WERI-Rb-1 (cell line): ENCODE measurements around the gene NPNT.

ENCODE experiments used
- DNase-seq: peaks from one replicate; pipeline ENCODE4 v3.0.0-alpha.2; 2020
- H3K27ac ChIP-seq: fragments of 250-450 bp; sonication (Bioruptor Pico); 2 replicates; pipeline ENCODE4 v1.5.1; 2020; ENCODE audit warnings: mild to moderate bottlenecking, moderate library complexity
- H3K27me3 ChIP-seq: fragments of 250-450 bp; sonication (Bioruptor Pico); 2 replicates; pipeline ENCODE4 v1.5.1; 2021; ENCODE audit warnings: mild to moderate bottlenecking, low read depth, moderate library complexity; ENCODE audit not compliant: insufficient read depth, severe bottlenecking
- H3K36me3 ChIP-seq: fragments of 250-450 bp; sonication (Bioruptor Pico); 2 replicates; pipeline ENCODE4 v1.5.1; 2020; ENCODE audit warnings: mild to moderate bottlenecking, moderate library complexity
- H3K4me3 ChIP-seq: 2 replicates; pipeline ENCODE4 v1.5.1; 2011; ENCODE audit warnings: low read depth, mild to moderate bottlenecking, control low read depth, low read length
- H3K9me3 ChIP-seq: fragments of 250-450 bp; sonication (Bioruptor Pico); 2 replicates; pipeline ENCODE4 v1.5.1; 2021; ENCODE audit warnings: mild to moderate bottlenecking, moderate library complexity; ENCODE audit not compliant: severe bottlenecking
- TF ChIP-seq, protein P1 (sequence below): IDR thresholded peaks from 2 replicates; pipeline ENCODE4 v1.5.1; 2011; ENCODE audit warnings: low read depth, mild to moderate bottlenecking, control low read depth, inconsistent platforms, low read length

NPNT gene

DNA sequence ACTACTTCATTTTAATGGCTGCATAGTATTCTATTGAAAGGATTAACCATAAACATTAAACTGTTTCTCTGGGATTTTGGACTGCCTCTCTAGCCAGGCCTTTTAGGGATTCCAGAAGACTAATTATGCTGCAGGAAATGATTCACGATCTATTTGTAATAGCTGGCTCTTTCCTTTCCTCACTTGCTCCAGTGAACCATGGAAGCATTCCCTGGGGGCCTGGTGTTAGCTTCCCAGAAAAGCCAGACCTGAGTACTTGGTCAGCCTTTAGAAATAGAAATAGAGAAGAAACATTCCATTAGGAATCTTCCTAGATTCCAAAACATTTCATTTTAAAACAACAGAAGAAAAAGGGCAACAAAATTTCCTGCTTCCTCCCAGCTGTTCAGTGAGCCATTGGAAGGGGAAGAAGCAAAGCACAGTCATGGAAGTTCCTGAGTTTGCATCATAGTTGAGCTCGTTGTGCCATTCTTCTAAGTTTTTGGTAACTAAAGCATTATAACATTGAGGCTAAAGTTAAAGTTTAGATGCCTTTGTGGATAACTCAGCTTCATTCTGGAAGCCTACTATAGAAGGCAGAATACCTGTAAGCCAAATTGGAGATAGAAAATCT lies 83.5 kb downstream of the NPNT start:
- no peak for DNase-seq
- TF ChIP-seq, protein P1, sequence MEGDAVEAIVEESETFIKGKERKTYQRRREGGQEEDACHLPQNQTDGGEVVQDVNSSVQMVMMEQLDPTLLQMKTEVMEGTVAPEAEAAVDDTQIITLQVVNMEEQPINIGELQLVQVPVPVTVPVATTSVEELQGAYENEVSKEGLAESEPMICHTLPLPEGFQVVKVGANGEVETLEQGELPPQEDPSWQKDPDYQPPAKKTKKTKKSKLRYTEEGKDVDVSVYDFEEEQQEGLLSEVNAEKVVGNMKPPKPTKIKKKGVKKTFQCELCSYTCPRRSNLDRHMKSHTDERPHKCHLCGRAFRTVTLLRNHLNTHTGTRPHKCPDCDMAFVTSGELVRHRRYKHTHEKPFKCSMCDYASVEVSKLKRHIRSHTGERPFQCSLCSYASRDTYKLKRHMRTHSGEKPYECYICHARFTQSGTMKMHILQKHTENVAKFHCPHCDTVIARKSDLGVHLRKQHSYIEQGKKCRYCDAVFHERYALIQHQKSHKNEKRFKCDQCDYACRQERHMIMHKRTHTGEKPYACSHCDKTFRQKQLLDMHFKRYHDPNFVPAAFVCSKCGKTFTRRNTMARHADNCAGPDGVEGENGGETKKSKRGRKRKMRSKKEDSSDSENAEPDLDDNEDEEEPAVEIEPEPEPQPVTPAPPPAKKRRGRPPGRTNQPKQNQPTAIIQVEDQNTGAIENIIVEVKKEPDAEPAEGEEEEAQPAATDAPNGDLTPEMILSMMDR = no peak
- no peak overlapping the region for H3K4me3 ChIP-seq
- no peaks in the 10 kb centered on the region for H3K9me3 ChIP-seq
- H3K36me3 ChIP-seq = no peaks in the 10 kb centered on the region
- H3K27me3 ChIP-seq = no peaks in the 10 kb centered on the region
- H3K27ac ChIP-seq = no peak overlapping the region

DNA sequence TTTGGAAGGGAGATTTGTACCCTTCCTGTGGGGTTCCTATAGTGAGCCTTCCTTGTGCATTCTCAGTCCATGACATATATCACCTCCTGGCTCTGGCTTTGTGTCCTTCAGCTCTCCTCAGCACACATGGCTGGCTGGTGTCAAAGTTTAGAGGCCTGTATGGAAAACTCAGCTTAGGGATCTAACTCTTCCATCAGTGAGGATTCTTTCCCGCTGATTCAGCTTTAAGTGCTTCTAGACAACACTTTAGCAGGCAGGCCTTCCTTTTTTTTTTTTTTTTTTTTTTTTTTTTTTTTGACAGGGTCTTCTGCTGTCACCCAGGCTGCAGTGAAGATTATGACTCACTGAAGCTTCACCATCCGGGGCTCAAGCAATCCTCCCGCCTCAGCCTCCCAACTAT lies 84.2 kb downstream of the NPNT start:
- Histone ChIP-seq H3K27ac (no peak overlapping the region), H3K27me3 (no peaks in the 10 kb centered on the region), H3K36me3 (no peaks in the 10 kb centered on the region), H3K4me3 (no peak overlapping the region), H3K9me3 (no peaks in the 10 kb centered on the region)
- TF ChIP-seq, protein P1 = no peak
- DNase-seq = no peak

DNA sequence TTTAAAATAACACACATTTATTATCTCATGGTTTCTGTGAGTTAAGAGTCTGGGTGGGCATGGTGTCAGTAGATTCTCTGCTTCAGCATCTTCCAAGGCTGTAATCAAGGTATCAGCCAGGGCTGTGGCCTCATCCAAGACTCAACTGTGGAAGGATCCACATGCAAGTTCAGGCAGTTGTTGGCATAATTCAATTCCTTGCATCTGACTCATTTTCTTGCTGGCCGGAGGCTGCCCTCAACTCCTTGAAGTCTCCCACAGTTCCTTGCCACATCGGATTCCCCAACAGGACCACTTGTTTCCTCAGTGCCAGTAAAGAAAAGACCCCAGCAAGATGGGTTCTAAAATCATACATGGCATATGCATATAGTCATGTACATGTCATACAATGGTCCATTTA lies 93.4 kb downstream of the NPNT start:
- Histone ChIP-seq H3K27me3 (no peaks in the 10 kb centered on the region), H3K4me3 (no peak overlapping the region), H3K36me3 (no peaks in the 10 kb centered on the region), H3K9me3 (no peaks in the 10 kb centered on the region), H3K27ac (no peak overlapping the region)
- TF ChIP-seq, protein P1 = no peak
- no peak for DNase-seq

DNA sequence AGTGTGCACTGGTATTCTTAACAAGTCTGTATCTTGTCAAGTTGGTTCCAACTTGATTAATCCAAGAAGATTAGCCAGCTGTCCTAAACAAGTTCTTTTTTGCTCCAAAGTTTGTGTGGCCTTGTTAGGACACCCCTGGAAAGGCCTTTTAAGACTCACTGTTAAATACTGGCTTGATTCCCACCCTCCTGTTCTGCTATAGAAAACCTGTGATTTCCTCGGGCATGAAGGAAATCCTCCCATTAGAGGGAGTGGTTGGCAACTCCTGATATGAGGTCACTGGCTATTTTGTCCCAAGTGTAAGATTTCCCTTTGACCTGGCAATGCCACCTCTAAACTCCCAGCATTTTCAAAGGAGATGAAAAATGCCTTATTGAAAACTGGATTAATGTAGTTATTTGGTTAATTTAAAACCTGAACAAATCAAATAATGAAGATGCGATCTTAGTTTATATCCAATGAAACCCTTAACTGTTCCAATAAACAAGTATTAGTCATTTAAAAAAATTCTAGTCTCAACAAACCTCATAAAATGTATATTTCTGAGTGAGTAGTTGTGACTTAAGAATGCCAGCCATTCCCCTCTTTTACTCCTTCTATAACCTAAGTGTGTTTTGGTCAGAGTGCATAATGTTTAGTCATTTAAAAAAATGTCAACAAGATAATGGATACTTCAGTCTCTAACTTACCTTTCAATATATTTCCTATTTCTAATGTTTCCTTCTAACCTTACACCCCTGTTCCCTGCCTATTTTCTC lies 94.4 kb downstream of the NPNT start:
- DNase-seq = no peak
- H3K9me3 ChIP-seq = no peaks in the 10 kb centered on the region
- no peaks in the 10 kb centered on the region for H3K27me3 ChIP-seq
- no peak overlapping the region for H3K27ac ChIP-seq
- H3K4me3 ChIP-seq = no peak overlapping the region
- no peaks in the 10 kb centered on the region for H3K36me3 ChIP-seq
- TF ChIP-seq, protein P1 = no peak

DNA sequence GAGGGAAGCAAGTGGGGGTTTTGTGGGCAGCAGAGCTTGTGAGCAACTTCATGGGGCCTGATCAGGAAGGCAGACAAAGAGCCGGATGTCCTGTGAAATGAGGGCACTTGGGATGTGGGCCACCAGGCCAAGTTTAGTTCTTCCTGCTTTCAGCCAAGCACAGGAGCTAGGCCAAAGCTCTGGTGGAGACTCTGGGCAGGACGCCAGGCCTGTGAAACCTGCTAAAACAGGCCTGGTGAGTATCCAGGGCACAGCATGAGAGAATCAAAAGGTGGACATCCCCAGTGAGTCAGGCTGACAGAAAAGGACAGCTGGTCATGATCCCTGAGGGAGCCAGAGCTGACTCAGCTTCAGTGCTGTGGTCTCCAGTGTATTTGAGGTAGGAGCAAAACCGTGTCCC lies 95.7 kb downstream of the NPNT start:
- Histone ChIP-seq H3K4me3 (no peak overlapping the region), H3K27ac (no peak overlapping the region)
- no peak for DNase-seq

More for the DNA sequence above, 95.7 kb downstream of the NPNT start:
- Histone ChIP-seq H3K9me3 (no peaks in the 10 kb centered on the region), H3K36me3 (no peaks in the 10 kb centered on the region), H3K27me3 (no peaks in the 10 kb centered on the region)
- TF ChIP-seq, protein P1 = no peak
